Suprapubic skin (tissue), 4 donors: ENCODE results near the gene CXCL11. TPM values are rescaled to one million over a fixed set of nuclear protein-coding genes. Genes with fewer than 3 reads are reported as not detected.

Source experiments
- DNase-seq, 2 donors: peaks; one replicate each; pipeline ENCODE4 v3.0.0-alpha.2; 2019; ENCODE audit warnings: low spot score in 2 of 2
- H3K27ac ChIP-seq: fragments of 200-600 bp; sonication (generic); one replicate; pipeline ENCODE4 v1.5.1; 2019
- H3K27me3 ChIP-seq: fragments of 200-600 bp; sonication (generic); one replicate; pipeline ENCODE4 v1.5.1; 2019
- H3K36me3 ChIP-seq: fragments of 200-600 bp; sonication (generic); one replicate; pipeline ENCODE4 v1.5.1; 2019
- H3K4me1 ChIP-seq: fragments of 200-600 bp; sonication (generic); one replicate; pipeline ENCODE4 v1.5.1; 2019
- H3K4me3 ChIP-seq: fragments of 200-600 bp; sonication (generic); one replicate; pipeline ENCODE4 v1.5.1; 2019; ENCODE audit warnings: mild to moderate bottlenecking
- H3K9me3 ChIP-seq: fragments of 200-600 bp; sonication (generic); one replicate; pipeline ENCODE4 v1.5.1; 2019
- CTCF ChIP-seq, 2 donors: fragments of 200-600 bp in 1 of 2; fragments of 450-650 bp in 1 of 2; sonication (generic) in 1 of 2; IDR thresholded peaks; one replicate each; pipeline ENCODE4 v1.5.1; 2016 to 2019; ENCODE audit warnings: antibody characterized with exemption in 2 of 2, mild to moderate bottlenecking in 1 of 2, moderate library complexity in 1 of 2
- EP300 ChIP-seq: sonication (generic); formaldehyde crosslinking; IDR thresholded peaks from one replicate; pipeline ENCODE4 v1.6.1; 2017; ENCODE audit warnings: antibody characterized with exemption
- POLR2A ChIP-seq, 2 donors: fragments of 450-650 bp; IDR thresholded peaks; one replicate each; pipeline ENCODE4 v1.6.1; 2017; ENCODE audit warnings: antibody characterized with exemption in 2 of 2, mild to moderate bottlenecking in 2 of 2, moderate library complexity in 2 of 2
- POLR2AphosphoS5 ChIP-seq, 3 donors: sonication (generic); formaldehyde crosslinking; IDR thresholded peaks; one replicate each; pipeline ENCODE4 v1.6.1; 2017; ENCODE audit warnings: antibody characterized with exemption in 3 of 3
- WGBS: methylation state at CpG from one replicate; pipeline ENCODE4 v1.1.5; 2018; 5-methylcytosine and 5-hydroxymethylcytosine counted together
- total RNA-seq, 4 donors: library from RNA; depleted of rRNA; stranded (reverse); fragments of >200 nt; gene quantifications; one replicate each; pipeline ENCODE4 v1.1.0, GENCODE V29; 2016

The CXCL11 gene
- total RNA-seq, 4 donors from 2014 or later: 0.72 TPM; not detected in 3

DNA sequence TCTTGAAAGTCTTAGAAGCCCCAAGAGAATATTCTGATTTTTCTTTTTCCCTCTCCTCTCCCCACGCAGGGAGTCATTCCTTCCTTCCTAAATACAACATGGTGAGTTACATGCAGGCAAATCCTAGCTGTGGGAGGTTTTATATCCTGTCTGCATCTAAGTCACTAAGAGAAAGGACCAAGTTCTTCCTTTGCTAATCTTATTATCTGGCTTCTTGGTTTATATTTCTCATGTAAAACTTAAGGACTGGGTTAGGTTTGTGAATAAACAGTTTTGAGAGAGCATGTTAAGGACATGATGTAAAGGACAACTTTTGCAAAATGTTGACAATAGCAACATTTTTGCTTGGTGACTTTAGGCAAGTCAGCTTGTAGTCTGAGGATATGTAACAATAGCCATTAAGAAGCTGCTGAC is 23.5 kb downstream of the CXCL11 start:
- DNase-seq: no peak
- H3K4me1 ChIP-seq: peaks cover 13% of the 10 kb centered on the region
- H3K36me3 ChIP-seq: no peaks in the 10 kb centered on the region
- H3K27me3 ChIP-seq: no peaks in the 10 kb centered on the region
- H3K9me3 ChIP-seq: no peaks in the 10 kb centered on the region
- WGBS: 24% methylated on average over 1 of the region's 1 CpG
- H3K4me3 ChIP-seq: no peak overlapping the region
- TF ChIP-seq POLR2AphosphoS5 (IDR thresholded peaks at IDR 0.05) (no peak), CTCF (IDR thresholded peaks at IDR 0.05) (no peak), POLR2A (IDR thresholded peaks at IDR 0.05) (no peak), EP300 (no peak)
- H3K27ac ChIP-seq: no peak overlapping the region

GRCh38 chr4:76011700-76012387 is 24.0 kb downstream of the CXCL11 start:
- DNase-seq: no peak
- 22% methylated on average over 13 of the region's 13 CpGs for WGBS
- peaks cover 13% of the 10 kb centered on the region for H3K4me1 ChIP-seq
- TF ChIP-seq EP300: no peak
- no peak for TF ChIP-seq POLR2AphosphoS5 (IDR thresholded peaks at IDR 0.05)
- TF ChIP-seq CTCF (IDR thresholded peaks at IDR 0.05): no peak
- no peak for TF ChIP-seq POLR2A (IDR thresholded peaks at IDR 0.05)
- H3K36me3 ChIP-seq: no peaks in the 10 kb centered on the region
- no peaks in the 10 kb centered on the region for H3K27me3 ChIP-seq
- H3K4me3 ChIP-seq: peak overlapping the region; percentile 26
- no peaks in the 10 kb centered on the region for H3K9me3 ChIP-seq
- peak overlapping the region; percentile 36 for H3K27ac ChIP-seq

DNA sequence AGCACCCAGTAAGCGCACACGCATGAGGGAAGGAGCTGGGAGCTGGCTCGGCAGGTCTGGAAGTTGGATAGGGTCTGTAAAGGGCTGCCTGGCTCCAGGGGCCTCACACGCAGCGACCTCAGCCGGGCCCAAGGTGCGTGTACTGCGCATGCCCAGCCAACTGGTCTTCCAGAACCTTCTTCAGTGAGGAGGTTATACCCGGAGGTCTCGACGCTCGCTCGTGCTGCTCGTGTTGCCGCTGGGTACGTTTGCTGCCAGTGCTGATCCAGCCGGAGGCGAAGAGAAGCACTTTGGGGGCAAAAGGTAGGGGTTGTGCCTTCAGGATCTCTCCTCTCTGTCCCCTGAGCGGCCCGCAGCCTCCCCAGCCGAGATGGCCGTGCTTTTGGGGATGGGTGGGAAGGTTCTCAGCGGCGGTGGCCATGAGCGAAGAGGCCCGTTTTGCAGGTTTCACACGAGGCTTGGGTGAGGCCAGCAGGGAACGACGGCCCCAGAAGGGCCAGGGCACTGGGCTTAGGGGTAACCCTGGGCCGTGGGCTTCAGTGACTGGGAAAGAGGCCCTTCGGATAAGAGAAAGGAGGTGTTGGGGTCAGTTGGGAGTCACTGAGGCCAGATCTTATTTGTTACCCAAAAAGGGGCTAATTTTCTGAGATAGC is 24.7 kb downstream of the CXCL11 start:
- Histone ChIP-seq H3K4me1 (peaks cover 13% of the 10 kb centered on the region), H3K9me3 (no peaks in the 10 kb centered on the region), H3K27me3 (no peaks in the 10 kb centered on the region), H3K4me3 (peak overlapping the region; percentile 26), H3K27ac (no peak overlapping the region), H3K36me3 (no peaks in the 10 kb centered on the region)
- no peak for TF ChIP-seq EP300
- TF ChIP-seq CTCF (IDR thresholded peaks at IDR 0.05): no peak
- no peak for TF ChIP-seq POLR2A (IDR thresholded peaks at IDR 0.05)
- WGBS: 94% methylated on average over 26 of the region's 31 CpGs
- DNase-seq: no peak

DNA sequence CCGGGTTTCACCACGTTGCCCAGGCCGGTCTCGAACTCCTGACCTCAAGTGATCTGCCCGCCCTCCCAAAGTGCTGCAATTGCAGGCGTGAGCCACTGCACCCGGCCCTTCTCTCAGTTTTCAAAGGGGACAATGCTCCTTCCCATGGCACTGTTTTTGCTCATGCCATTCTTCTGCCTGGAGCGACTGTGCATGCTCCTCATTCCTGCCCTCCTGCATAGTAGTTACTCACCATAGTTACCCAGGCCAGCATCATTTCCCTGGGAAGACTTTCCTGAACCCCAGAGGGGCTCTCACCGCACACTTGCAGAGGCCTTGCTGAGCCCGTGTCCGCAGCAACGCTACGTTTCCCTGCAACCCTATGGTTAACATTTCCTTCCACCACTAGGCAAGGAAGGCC is 25.3 kb downstream of the CXCL11 start:
- WGBS: 96% methylated on average over 13 of the region's 13 CpGs
- no peak overlapping the region for H3K4me3 ChIP-seq
- TF ChIP-seq CTCF (IDR thresholded peaks at IDR 0.05): no peak
- no peak for TF ChIP-seq EP300
- no peak for TF ChIP-seq POLR2AphosphoS5 (IDR thresholded peaks at IDR 0.05)
- no peak for TF ChIP-seq POLR2A (IDR thresholded peaks at IDR 0.05)
- H3K27ac ChIP-seq: no peak overlapping the region
- DNase-seq: no peak
- H3K9me3 ChIP-seq: no peaks in the 10 kb centered on the region
- peaks cover 13% of the 10 kb centered on the region for H3K4me1 ChIP-seq
- no peaks in the 10 kb centered on the region for H3K36me3 ChIP-seq
- H3K27me3 ChIP-seq: no peaks in the 10 kb centered on the region

DNA sequence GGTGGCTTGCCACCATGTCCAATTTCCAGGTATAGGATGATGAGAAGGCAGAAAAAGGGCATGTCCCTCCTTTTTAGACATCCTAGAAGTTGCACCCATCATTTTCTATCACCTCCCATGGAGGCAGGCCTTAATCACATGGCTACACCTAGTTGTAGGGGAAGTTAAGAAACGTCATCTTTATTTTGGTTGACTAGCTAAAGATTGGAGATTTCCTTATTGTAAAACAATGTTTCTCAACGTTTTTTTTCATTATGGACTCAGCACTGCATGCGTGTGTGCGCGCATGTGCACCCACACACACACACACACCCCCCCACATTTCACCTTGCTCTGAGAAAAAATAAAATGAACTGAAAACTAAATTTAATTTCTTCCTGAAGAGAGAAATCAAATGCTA is 26.6 kb downstream of the CXCL11 start:
- WGBS: 84% methylated on average over 5 of the region's 5 CpGs
- H3K9me3 ChIP-seq: no peaks in the 10 kb centered on the region
- H3K27ac ChIP-seq: no peak overlapping the region
- H3K4me3 ChIP-seq: no peak overlapping the region
- TF ChIP-seq POLR2AphosphoS5 (IDR thresholded peaks at IDR 0.05) (no peak), CTCF (IDR thresholded peaks at IDR 0.05) (no peak)
- H3K27me3 ChIP-seq: no peaks in the 10 kb centered on the region
- H3K36me3 ChIP-seq: no peaks in the 10 kb centered on the region
- H3K4me1 ChIP-seq: peaks cover 13% of the 10 kb centered on the region
- no peak for DNase-seq
